Tibial nerve (tissue), 4 donors: ENCODE measurements around the gene OSTC. TPM values are rescaled to one million over a fixed set of nuclear protein-coding genes. Genes with fewer than 3 reads are reported as not detected.

Source experiments
- DNase-seq, 2 donors: peaks; one replicate each; pipeline ENCODE4 v3.0.0-alpha.2; 2019; ENCODE audit warnings: low spot score in 2 of 2
- H3K27ac ChIP-seq, 4 donors: fragments of 200-600 bp; sonication (generic) in 3 of 4; one replicate each; pipeline ENCODE4 v1.5.1; 2017 to 2019; ENCODE audit warnings: mild to moderate bottlenecking in 1 of 4
- H3K27me3 ChIP-seq, 2 donors: fragments of 200-600 bp; sonication (generic) in 1 of 2; one replicate each; pipeline versions ENCODE4 v1.5.1 to v1.6.0; 2017 to 2019
- H3K36me3 ChIP-seq, 3 donors: fragments of 200-600 bp; sonication (generic); one replicate each; pipeline ENCODE4 v1.5.1; 2018 to 2019
- H3K4me1 ChIP-seq, 4 donors: fragments of 200-600 bp; sonication (generic) in 3 of 4; one replicate each; pipeline ENCODE4 v1.5.1; 2017 to 2019
- H3K4me3 ChIP-seq, 4 donors: fragments of 200-600 bp; sonication (generic) in 3 of 4; one replicate each; pipeline ENCODE4 v1.5.1; 2017 to 2019; ENCODE audit warnings: mild to moderate bottlenecking in 1 of 4, moderate library complexity in 1 of 4
- H3K9me3 ChIP-seq, 4 donors: fragments of 200-600 bp; sonication (generic) in 3 of 4; one replicate each; pipeline ENCODE4 v1.5.1; 2017 to 2019
- EP300 ChIP-seq, 2 donors: sonication (generic); formaldehyde crosslinking; IDR thresholded peaks; one replicate each; pipeline ENCODE4 v1.6.1; 2017; ENCODE audit warnings: antibody characterized with exemption in 2 of 2, mild to moderate bottlenecking in 1 of 2
- POLR2A ChIP-seq, 2 donors: fragments of 450-650 bp; IDR thresholded peaks; one replicate each; pipeline ENCODE4 v1.6.1; 2017; ENCODE audit warnings: antibody characterized with exemption in 2 of 2, mild to moderate bottlenecking in 2 of 2, moderate library complexity in 2 of 2
- WGBS, 2 donors: methylation state at CpG; one replicate each; pipeline ENCODE4 v1.1.5; 2018; 5-methylcytosine and 5-hydroxymethylcytosine counted together
- total RNA-seq, 4 donors: library from RNA; depleted of rRNA; stranded (reverse); fragments of >200 nt; gene quantifications; one replicate each; pipeline ENCODE4 v1.1.0, GENCODE V29; 2016
- TF ChIP-seq, protein P1 (sequence below), 5 experiments: fragments of 200-600 bp in 3 of 5; fragments of 450-650 bp in 2 of 5; sonication (generic) in 3 of 5; IDR thresholded peaks; one replicate each; pipeline ENCODE4 v1.5.1; 2016 to 2019; ENCODE audit warnings: antibody characterized with exemption in 5 of 5, mild to moderate bottlenecking in 3 of 5, moderate library complexity in 2 of 5

OSTC gene
- total RNA-seq, 4 donors from 2014 or later = 36.4 to 63.0 (median 46.6) TPM

DNA sequence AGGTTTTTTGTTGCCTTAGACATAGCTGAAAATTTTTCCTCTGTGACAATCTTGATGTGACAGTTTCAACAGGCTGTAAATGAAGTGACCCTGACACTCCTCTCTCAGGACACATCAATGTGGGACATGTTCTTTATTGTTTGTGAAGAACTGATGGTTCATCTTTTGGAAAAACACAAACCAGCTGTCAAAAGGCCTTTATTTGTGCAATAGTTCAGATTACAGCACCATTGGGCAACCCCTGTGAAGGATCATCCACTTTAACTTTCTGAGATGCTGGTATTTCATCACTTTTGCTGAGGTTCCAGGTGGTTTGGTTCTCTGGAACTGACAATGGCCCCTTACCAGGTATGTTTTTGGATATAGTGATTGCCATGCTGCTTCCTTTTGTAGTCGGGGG lies 40.3 kb downstream of the OSTC start:
- WGBS, 2 donors = 0 to 75% methylated on average over 1 of the region's 1 CpG
- no peaks in the 10 kb centered on the region for H3K9me3 ChIP-seq
- H3K4me3 ChIP-seq = no peak overlapping the region
- H3K36me3 ChIP-seq = no peaks in the 10 kb centered on the region
- no peaks in the 10 kb centered on the region for H3K27me3 ChIP-seq
- H3K4me1 ChIP-seq = no peaks in the 10 kb centered on the region
- no peak for DNase-seq
- TF ChIP-seq EP300 (IDR thresholded peaks at IDR 0.05) (no peak), POLR2A (IDR thresholded peaks at IDR 0.05) (no peak)
- TF ChIP-seq, protein P1, sequence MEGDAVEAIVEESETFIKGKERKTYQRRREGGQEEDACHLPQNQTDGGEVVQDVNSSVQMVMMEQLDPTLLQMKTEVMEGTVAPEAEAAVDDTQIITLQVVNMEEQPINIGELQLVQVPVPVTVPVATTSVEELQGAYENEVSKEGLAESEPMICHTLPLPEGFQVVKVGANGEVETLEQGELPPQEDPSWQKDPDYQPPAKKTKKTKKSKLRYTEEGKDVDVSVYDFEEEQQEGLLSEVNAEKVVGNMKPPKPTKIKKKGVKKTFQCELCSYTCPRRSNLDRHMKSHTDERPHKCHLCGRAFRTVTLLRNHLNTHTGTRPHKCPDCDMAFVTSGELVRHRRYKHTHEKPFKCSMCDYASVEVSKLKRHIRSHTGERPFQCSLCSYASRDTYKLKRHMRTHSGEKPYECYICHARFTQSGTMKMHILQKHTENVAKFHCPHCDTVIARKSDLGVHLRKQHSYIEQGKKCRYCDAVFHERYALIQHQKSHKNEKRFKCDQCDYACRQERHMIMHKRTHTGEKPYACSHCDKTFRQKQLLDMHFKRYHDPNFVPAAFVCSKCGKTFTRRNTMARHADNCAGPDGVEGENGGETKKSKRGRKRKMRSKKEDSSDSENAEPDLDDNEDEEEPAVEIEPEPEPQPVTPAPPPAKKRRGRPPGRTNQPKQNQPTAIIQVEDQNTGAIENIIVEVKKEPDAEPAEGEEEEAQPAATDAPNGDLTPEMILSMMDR (IDR thresholded peaks at IDR 0.05) = no peak
- no peak overlapping the region for H3K27ac ChIP-seq

DNA sequence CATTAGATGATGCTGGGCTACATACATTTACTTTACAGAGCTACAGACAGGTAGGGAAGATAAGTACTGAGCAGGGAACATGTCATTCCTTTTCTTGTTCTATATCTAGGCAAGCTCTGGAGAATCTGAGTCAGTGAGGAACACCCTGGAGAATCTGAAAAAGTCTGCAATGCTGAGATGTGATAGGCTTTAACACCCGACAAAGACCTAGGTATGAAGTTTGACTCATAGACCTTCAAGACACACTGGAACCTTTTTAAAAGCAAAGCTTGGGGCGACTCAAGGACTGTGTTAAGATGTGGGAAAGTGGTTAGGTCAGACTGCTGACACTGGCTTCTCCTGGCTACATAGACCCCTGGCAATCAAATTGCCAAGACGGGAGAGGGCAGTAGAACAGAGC lies 42.8 kb downstream of the OSTC start:
- no peaks in the 10 kb centered on the region for H3K36me3 ChIP-seq
- TF ChIP-seq EP300 (IDR thresholded peaks at IDR 0.05) = no peak
- TF ChIP-seq, protein P1 (IDR thresholded peaks at IDR 0.05) = no peak
- TF ChIP-seq POLR2A (IDR thresholded peaks at IDR 0.05) = no peak
- no peaks in the 10 kb centered on the region for H3K9me3 ChIP-seq
- no peak for DNase-seq
- 93 to 95% methylated on average over 3 of the region's 3 CpGs for WGBS, 2 donors
- no peak overlapping the region for H3K4me3 ChIP-seq
- no peak overlapping the region for H3K27ac ChIP-seq
- no peaks in the 10 kb centered on the region for H3K4me1 ChIP-seq
- H3K27me3 ChIP-seq = no peaks in the 10 kb centered on the region

DNA sequence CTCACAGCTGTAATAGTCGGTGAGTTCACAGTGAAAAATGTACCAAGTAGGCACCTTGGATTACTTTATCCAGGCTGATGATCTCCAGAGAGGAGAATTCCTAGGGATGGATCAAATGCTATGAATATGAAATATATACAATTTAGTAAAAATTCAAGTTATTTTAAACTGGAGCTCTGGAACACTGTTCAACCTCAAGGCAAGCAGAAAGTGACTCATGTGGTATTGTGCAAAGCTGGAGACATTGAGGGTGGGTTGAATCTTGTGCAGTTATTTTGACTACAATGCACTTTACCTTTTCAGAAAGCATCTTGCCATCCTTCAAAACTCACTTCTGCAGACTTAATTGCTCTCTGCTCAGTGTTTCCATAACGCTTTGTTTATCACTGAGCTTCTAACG lies 43.4 kb downstream of the OSTC start:
- WGBS, 2 donors = 90 to 93% methylated on average over 3 of the region's 3 CpGs

DNA sequence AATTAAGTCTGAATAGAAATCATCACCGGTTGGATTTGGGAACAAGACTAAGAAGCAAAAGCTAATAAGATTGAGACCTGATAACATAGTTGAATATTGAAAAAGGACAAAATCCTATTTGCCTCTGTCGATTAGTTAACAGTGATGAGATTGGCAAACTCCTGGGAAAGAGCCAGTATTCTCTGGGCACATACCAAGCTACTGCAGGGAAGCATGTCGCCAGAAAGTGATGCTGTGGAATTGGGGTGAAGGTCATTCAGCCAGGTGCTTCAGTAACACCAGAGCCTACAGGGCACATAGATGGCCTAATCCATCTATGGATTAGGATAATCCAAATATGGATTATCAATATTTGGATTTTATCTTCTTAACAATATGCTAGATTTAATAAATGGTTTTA lies 44.0 kb downstream of the OSTC start:
- TF ChIP-seq, protein P1 (IDR thresholded peaks at IDR 0.05) = no peak
- TF ChIP-seq POLR2A (IDR thresholded peaks at IDR 0.05) (no peak), EP300 (IDR thresholded peaks at IDR 0.05) (no peak)
- 81 to 86% methylated on average over 3 of the region's 3 CpGs for WGBS, 2 donors
- Histone ChIP-seq H3K4me1 (no peaks in the 10 kb centered on the region), H3K27ac (no peak overlapping the region), H3K4me3 (no peak overlapping the region), H3K27me3 (no peaks in the 10 kb centered on the region), H3K36me3 (no peaks in the 10 kb centered on the region), H3K9me3 (no peaks in the 10 kb centered on the region)
- no peak for DNase-seq

More for the DNA sequence above, 43.4 kb downstream of the OSTC start:
- H3K9me3 ChIP-seq = no peaks in the 10 kb centered on the region
- no peak overlapping the region for H3K4me3 ChIP-seq
- no peaks in the 10 kb centered on the region for H3K36me3 ChIP-seq
- H3K4me1 ChIP-seq = no peaks in the 10 kb centered on the region
- no peak for DNase-seq
- H3K27me3 ChIP-seq = no peaks in the 10 kb centered on the region
- TF ChIP-seq EP300 (IDR thresholded peaks at IDR 0.05) (no peak), POLR2A (IDR thresholded peaks at IDR 0.05) (no peak)
- TF ChIP-seq, protein P1 (IDR thresholded peaks at IDR 0.05) = no peak
- no peak overlapping the region for H3K27ac ChIP-seq

DNA sequence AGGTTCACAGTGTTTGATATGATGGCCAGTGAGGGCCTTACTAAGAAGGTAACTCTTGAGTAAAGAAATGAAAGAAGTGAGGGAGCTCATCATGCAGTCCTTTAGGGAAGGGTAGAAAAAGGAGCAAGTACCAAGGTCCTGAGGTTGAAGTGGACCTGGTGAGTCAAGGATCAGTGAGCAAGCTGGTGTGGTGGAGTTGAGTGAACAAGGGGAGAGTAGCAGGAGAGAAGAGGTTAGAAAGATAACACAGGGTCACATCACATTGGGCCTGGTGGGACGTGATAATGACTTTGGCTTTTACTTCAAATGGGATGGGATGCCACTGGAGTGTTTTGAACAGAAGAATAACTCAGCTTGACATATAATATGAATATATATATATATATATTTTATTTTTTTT lies 44.7 kb downstream of the OSTC start:
- Histone ChIP-seq H3K4me1 (no peaks in the 10 kb centered on the region), H3K4me3 (no peak overlapping the region), H3K36me3 (no peaks in the 10 kb centered on the region), H3K27me3 (no peaks in the 10 kb centered on the region), H3K27ac (no peak overlapping the region), H3K9me3 (no peaks in the 10 kb centered on the region)
- TF ChIP-seq, protein P1 (IDR thresholded peaks at IDR 0.05) = no peak
- no peak for TF ChIP-seq POLR2A (IDR thresholded peaks at IDR 0.05)
- WGBS, 2 donors = 92 to 96% methylated on average over 1 of the region's 1 CpG
- DNase-seq = no peak
